Activated CD8-positive, alpha-beta T cell treated with anti-CD3 and anti-CD28 coated beads, Interleukin-2, amount 10 ng/mL, durations not matched to agents 7 days and 5 days (primary cell): ENCODE results near the gene FIGN. TPM values are rescaled to one million over a fixed set of nuclear protein-coding genes. Genes with fewer than 3 reads are reported as not detected.

ENCODE experiments used
- ATAC-seq: fragments of 150-1000 bp; cut with Tn5 transposase; one replicate; pipeline ENCODE4 v1.10.0; 2021; ENCODE audit warnings: moderate library complexity
- CTCF ChIA-PET: fragments of 350-600 bp; sonication (Branson Sonifier 250); formaldehyde crosslinking; loops from one replicate; lab custom pipeline; 2021; ENCODE audit warnings: antibody characterized with exemption; lab: Charles Lee
- POLR2A ChIA-PET: fragments of 350-600 bp; sonication (Branson Sonifier 250); formaldehyde crosslinking; loops from one replicate; lab custom pipeline; 2021; ENCODE audit warnings: antibody characterized with exemption; lab: Charles Lee
- DNase-seq: peaks from one replicate; pipeline ENCODE4 v3.0.0-alpha.2; 2020
- H3K27ac Mint-ChIP-seq: one replicate; pipeline ENCODE4 v1.8.0; 2021; ENCODE audit warnings: mild to moderate bottlenecking, mixed read lengths
- H3K27me3 Mint-ChIP-seq: one replicate; pipeline ENCODE4 v1.8.0; 2021; ENCODE audit warnings: low read depth, mixed read lengths
- H3K36me3 Mint-ChIP-seq: one replicate; pipeline ENCODE4 v1.8.0; 2021; ENCODE audit warnings: low read depth, mixed read lengths
- H3K4me1 Mint-ChIP-seq: one replicate; pipeline ENCODE4 v1.8.0; 2021; ENCODE audit warnings: low read depth, mixed read lengths
- H3K4me3 Mint-ChIP-seq: one replicate; pipeline ENCODE4 v1.8.0; 2021; ENCODE audit warnings: mild to moderate bottlenecking, mixed read lengths
- H3K9me3 Mint-ChIP-seq: one replicate; pipeline ENCODE4 v1.8.0; 2022; ENCODE audit warnings: mixed read lengths; ENCODE audit not compliant: insufficient read depth
- total RNA-seq, 2 experiments: library from RNA; stranded (reverse); gene quantifications; one replicate each; pipeline ENCODE4 v1.2.3, GENCODE V29; 2021

The FIGN gene
- total RNA-seq, 2 experiments from 2014 or later, result not detected

GRCh38 chr2:163600801-163601200 lies 135.0 kb downstream of the FIGN start:
- Mint-ChIP-seq H3K27ac (no peak overlapping the region), H3K9me3 (no peaks in the 10 kb centered on the region), H3K27me3 (no peaks in the 10 kb centered on the region), H3K4me3 (no peak overlapping the region), H3K4me1 (no peaks in the 10 kb centered on the region), H3K36me3 (no peaks in the 10 kb centered on the region)
- no peak for ATAC-seq
- POLR2A ChIA-PET, result no interaction called here
- DNase-seq, result no peak
- CTCF ChIA-PET, result no interaction called here

GRCh38 chr2:163595028-163595427 lies 140.8 kb downstream of the FIGN start:
- DNase-seq (no peak), ATAC-seq (no peak)
- H3K9me3 Mint-ChIP-seq, result no peaks in the 10 kb centered on the region
- H3K36me3 Mint-ChIP-seq, result no peaks in the 10 kb centered on the region
- POLR2A ChIA-PET, result no interaction called here
- no peaks in the 10 kb centered on the region for H3K27me3 Mint-ChIP-seq
- no peak overlapping the region for H3K4me3 Mint-ChIP-seq
- no peak overlapping the region for H3K27ac Mint-ChIP-seq
- CTCF ChIA-PET, result no interaction called here
- H3K4me1 Mint-ChIP-seq, result no peaks in the 10 kb centered on the region

- Mint-ChIP-seq H3K9me3 (no peaks in the 10 kb centered on the region), H3K27me3 (no peaks in the 10 kb centered on the region), H3K36me3 (no peaks in the 10 kb centered on the region), H3K27ac (no peak overlapping the region), H3K4me3 (no peak overlapping the region), H3K4me1 (no peaks in the 10 kb centered on the region)
- ATAC-seq (no peak), DNase-seq (no peak)
- CTCF ChIA-PET, result no interaction called here
- POLR2A ChIA-PET, result no interaction called here
Observed at GRCh38 chr2:163594497-163594896, 141.3 kb downstream of the FIGN start.

GRCh38 chr2:163593982-163594381 lies 141.8 kb downstream of the FIGN start:
- POLR2A ChIA-PET, result no interaction called here
- Mint-ChIP-seq H3K4me1 (no peaks in the 10 kb centered on the region), H3K27ac (no peak overlapping the region), H3K36me3 (no peaks in the 10 kb centered on the region), H3K27me3 (no peaks in the 10 kb centered on the region), H3K9me3 (no peaks in the 10 kb centered on the region), H3K4me3 (no peak overlapping the region)
- DNase-seq, result no peak
- CTCF ChIA-PET, result no interaction called here
- no peak for ATAC-seq

GRCh38 chr2:163592954-163593622 lies 142.7 kb downstream of the FIGN start:
- no peaks in the 10 kb centered on the region for H3K4me1 Mint-ChIP-seq
- no peaks in the 10 kb centered on the region for H3K27me3 Mint-ChIP-seq
- no peaks in the 10 kb centered on the region for H3K9me3 Mint-ChIP-seq
- POLR2A ChIA-PET, result no interaction called here
- no peak overlapping the region for H3K27ac Mint-ChIP-seq
- no peaks in the 10 kb centered on the region for H3K36me3 Mint-ChIP-seq
- CTCF ChIA-PET, result no interaction called here
- H3K4me3 Mint-ChIP-seq, result no peak overlapping the region
- DNase-seq (no peak), ATAC-seq (no peak)

GRCh38 chr2:163591461-163591860 lies 144.3 kb downstream of the FIGN start:
- ChIA-PET POLR2A (no interaction called here), CTCF (no interaction called here)
- H3K36me3 Mint-ChIP-seq, result no peaks in the 10 kb centered on the region
- no peak overlapping the region for H3K27ac Mint-ChIP-seq
- H3K4me3 Mint-ChIP-seq, result no peak overlapping the region
- no peaks in the 10 kb centered on the region for H3K4me1 Mint-ChIP-seq
- no peaks in the 10 kb centered on the region for H3K9me3 Mint-ChIP-seq
- DNase-seq (no peak), ATAC-seq (no peak)
- no peaks in the 10 kb centered on the region for H3K27me3 Mint-ChIP-seq

- H3K9me3 Mint-ChIP-seq, result peaks cover 6% of the 10 kb centered on the region
- H3K4me1 Mint-ChIP-seq, result no peaks in the 10 kb centered on the region
- no peak for ATAC-seq
- DNase-seq, result no peak
- H3K4me3 Mint-ChIP-seq, result no peak overlapping the region
- H3K27me3 Mint-ChIP-seq, result no peaks in the 10 kb centered on the region
- CTCF ChIA-PET, result no interaction called here
- POLR2A ChIA-PET, result no interaction called here
- H3K36me3 Mint-ChIP-seq, result no peaks in the 10 kb centered on the region
- no peak overlapping the region for H3K27ac Mint-ChIP-seq
Observed at GRCh38 chr2:163580757-163581156, 155.1 kb downstream of the FIGN start.

GRCh38 chr2:163574309-163574708 lies 161.5 kb downstream of the FIGN start:
- H3K9me3 Mint-ChIP-seq, result peaks cover 6% of the 10 kb centered on the region
- H3K4me3 Mint-ChIP-seq, result no peak overlapping the region
- no peaks in the 10 kb centered on the region for H3K4me1 Mint-ChIP-seq
- no peak for ATAC-seq
- H3K27ac Mint-ChIP-seq, result no peak overlapping the region
- H3K36me3 Mint-ChIP-seq, result no peaks in the 10 kb centered on the region
- DNase-seq, result no peak
- CTCF ChIA-PET, result no interaction called here
- no peaks in the 10 kb centered on the region for H3K27me3 Mint-ChIP-seq
- POLR2A ChIA-PET, result no interaction called here

GRCh38 chr2:163573652-163574051 lies 162.2 kb downstream of the FIGN start:
- Mint-ChIP-seq H3K4me3 (no peak overlapping the region), H3K27me3 (no peaks in the 10 kb centered on the region), H3K27ac (no peak overlapping the region), H3K36me3 (no peaks in the 10 kb centered on the region), H3K4me1 (no peaks in the 10 kb centered on the region), H3K9me3 (peaks cover 3% of the 10 kb centered on the region)
- no peak for DNase-seq
- ChIA-PET POLR2A (no interaction called here), CTCF (no interaction called here)
- ATAC-seq, result no peak

GRCh38 chr2:163572850-163573249 lies 163.0 kb downstream of the FIGN start:
- DNase-seq (no peak), ATAC-seq (no peak)
- no peak overlapping the region for H3K27ac Mint-ChIP-seq
- no peak overlapping the region for H3K4me3 Mint-ChIP-seq
- CTCF ChIA-PET, result no interaction called here
- H3K36me3 Mint-ChIP-seq, result no peaks in the 10 kb centered on the region
- H3K9me3 Mint-ChIP-seq, result peaks cover 3% of the 10 kb centered on the region
- H3K27me3 Mint-ChIP-seq, result no peaks in the 10 kb centered on the region
- H3K4me1 Mint-ChIP-seq, result no peaks in the 10 kb centered on the region
- POLR2A ChIA-PET, result no interaction called here

- Mint-ChIP-seq H3K4me3 (no peak overlapping the region), H3K27me3 (no peaks in the 10 kb centered on the region), H3K36me3 (no peaks in the 10 kb centered on the region), H3K27ac (no peak overlapping the region), H3K9me3 (peaks cover 3% of the 10 kb centered on the region), H3K4me1 (no peaks in the 10 kb centered on the region)
- no peak for DNase-seq
- ATAC-seq, result no peak
- ChIA-PET CTCF (no interaction called here), POLR2A (no interaction called here)
Observed at GRCh38 chr2:163571423-163572102, 164.2 kb downstream of the FIGN start.

GRCh38 chr2:163570391-163570790 lies 165.4 kb downstream of the FIGN start:
- ATAC-seq, result no peak
- H3K4me3 Mint-ChIP-seq, result no peak overlapping the region

More at GRCh38 chr2:163570391-163570790, 165.4 kb downstream of the FIGN start:
- no peak for DNase-seq
- ChIA-PET CTCF (no interaction called here), POLR2A (no interaction called here)
- no peaks in the 10 kb centered on the region for H3K27me3 Mint-ChIP-seq
- no peaks in the 10 kb centered on the region for H3K36me3 Mint-ChIP-seq
- H3K9me3 Mint-ChIP-seq, result no peaks in the 10 kb centered on the region
- no peaks in the 10 kb centered on the region for H3K4me1 Mint-ChIP-seq
- H3K27ac Mint-ChIP-seq, result no peak overlapping the region
